ENCODE data around the gene CHST9.

CHST9 gene

GRCh38 chr18:26865557-26865956 is 319.6 kb downstream of the CHST9 start, which contains the start of gene AQP4:
Gene AQP4 (minus strand): TSS chr18:26865707. CDS start chr18:26865689, 18 bp downstream.
- DNase-seq (ENCODE audit: low read depth in 2 of 2) = no peak

GRCh38 chr18:26864658-26865057 is 320.4 kb downstream of the CHST9 start:
- no peak for DNase-seq (ENCODE audit: low read depth in 2 of 2)

- no peak for DNase-seq (ENCODE audit: low read depth in 2 of 2)
Observed at GRCh38 chr18:26863921-26864497, 321.1 kb downstream of the CHST9 start.

GRCh38 chr18:26863122-26863879 is 321.8 kb downstream of the CHST9 start:
- DNase-seq (ENCODE audit: low read depth in 2 of 2) = no peak

- no peak for DNase-seq (ENCODE audit: low read depth in 2 of 2)
Observed at GRCh38 chr18:26862084-26862483, 323.0 kb downstream of the CHST9 start.

Measured in stimulated activated CD4-positive, alpha-beta T cell treated with anti-CD3 and anti-CD28 coated beads, Interleukin-15, amount 100 ng/mL, for 48 hours (primary cell).